ENCODE data around the gene FNDC3B. TPM values are rescaled to one million over a fixed set of nuclear protein-coding genes. Genes with fewer than 3 reads are reported as not detected.

Gene FNDC3B
- total RNA-seq, 1 donor from 2014 or later, result 9.3 TPM

DNA sequence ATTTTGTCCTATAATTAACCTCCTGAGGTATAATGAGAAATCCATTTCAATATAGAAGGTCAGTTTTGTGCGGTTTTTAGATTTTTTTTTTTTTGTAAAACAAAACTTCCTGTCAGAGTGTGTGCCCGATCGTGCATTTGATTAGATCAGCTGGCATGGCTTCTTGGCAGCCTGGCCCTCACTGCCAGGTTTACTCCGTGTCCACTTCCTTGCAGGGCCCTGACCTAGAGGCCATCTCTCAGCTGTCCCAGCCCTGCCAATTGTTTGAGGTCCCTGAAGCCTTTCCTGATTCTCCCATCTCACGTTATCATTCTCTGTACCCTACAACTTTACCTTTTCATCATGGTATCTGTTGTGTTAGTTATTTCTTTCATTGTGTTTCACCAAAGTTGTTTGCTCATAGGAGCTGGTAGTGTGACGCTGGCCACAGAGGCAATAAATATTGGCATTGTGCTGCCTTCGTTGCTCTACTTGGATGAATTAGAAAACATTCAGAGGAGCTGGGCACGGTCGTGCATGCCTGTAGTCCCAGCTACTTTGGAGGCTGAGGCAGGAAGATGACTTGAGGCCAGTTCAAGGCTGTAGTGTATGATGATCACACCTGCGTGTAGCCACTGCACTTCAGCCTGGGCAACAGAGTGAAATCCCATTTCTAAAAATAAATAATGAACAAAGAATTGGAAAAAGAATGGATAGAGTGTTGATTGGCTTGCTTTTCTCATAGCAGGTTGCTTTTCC is 206.9 kb downstream of the FNDC3B start:
- Mint-ChIP-seq H3K27me3 (no peaks in the 10 kb centered on the region), H3K9me3 (peaks cover 15% of the 10 kb centered on the region), H3K27ac (no peak overlapping the region), H3K36me3 (ENCODE audit: low read depth) (peaks cover 6% of the 10 kb centered on the region), H3K4me1 (no peaks in the 10 kb centered on the region), H3K4me3 (no peak overlapping the region)
- ATAC-seq (ENCODE audit: low read depth) (no peak), DNase-seq (no peak)
- intact Hi-C loops (cut with micrococcal nuclease), result no loop called here
- ChIA-PET POLR2A (no interaction called here), CTCF (no interaction called here)
- TF ChIP-seq, protein P1, sequence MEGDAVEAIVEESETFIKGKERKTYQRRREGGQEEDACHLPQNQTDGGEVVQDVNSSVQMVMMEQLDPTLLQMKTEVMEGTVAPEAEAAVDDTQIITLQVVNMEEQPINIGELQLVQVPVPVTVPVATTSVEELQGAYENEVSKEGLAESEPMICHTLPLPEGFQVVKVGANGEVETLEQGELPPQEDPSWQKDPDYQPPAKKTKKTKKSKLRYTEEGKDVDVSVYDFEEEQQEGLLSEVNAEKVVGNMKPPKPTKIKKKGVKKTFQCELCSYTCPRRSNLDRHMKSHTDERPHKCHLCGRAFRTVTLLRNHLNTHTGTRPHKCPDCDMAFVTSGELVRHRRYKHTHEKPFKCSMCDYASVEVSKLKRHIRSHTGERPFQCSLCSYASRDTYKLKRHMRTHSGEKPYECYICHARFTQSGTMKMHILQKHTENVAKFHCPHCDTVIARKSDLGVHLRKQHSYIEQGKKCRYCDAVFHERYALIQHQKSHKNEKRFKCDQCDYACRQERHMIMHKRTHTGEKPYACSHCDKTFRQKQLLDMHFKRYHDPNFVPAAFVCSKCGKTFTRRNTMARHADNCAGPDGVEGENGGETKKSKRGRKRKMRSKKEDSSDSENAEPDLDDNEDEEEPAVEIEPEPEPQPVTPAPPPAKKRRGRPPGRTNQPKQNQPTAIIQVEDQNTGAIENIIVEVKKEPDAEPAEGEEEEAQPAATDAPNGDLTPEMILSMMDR (IDR thresholded peaks at IDR 0.05), result no peak

DNA sequence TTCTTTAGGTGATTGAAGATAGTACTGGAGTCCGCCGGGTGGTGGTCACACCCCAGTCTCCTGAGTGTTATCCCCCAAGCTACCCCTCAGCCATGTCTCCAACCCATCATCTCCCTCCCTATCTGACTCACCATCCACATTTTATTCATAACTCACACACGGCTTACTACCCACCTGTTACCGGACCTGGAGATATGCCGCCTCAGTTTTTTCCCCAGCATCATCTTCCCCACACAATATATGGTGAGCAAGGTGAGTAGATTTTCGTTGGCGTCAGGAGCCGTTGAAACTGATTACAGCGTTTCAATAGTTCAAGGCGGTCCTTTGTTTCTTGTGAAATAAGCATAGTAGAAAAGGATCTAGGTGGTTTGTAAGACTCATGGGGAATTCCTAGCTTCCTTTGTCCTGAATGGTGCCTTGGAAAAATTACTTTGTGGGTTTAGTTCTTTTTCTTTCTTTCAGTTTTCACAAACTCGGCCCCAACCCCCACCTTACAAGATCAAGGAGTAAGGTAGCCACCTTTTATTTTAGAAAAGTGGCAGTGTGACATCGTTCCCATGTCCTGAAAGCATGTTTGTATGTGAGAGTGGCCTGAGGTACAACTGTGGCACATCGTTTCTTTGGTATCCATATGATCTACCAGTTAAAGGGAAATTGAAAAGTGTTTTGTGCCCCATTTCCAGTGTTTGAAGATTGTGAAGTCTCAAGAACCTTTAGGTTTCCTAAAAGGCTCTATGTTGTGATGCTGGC is 208.3 kb downstream of the FNDC3B start:
- TF ChIP-seq, protein P1 (IDR thresholded peaks at IDR 0.05), result no peak
- Mint-ChIP-seq H3K27me3 (no peaks in the 10 kb centered on the region), H3K4me1 (no peaks in the 10 kb centered on the region), H3K9me3 (peaks cover 8% of the 10 kb centered on the region), H3K27ac (no peak overlapping the region), H3K4me3 (no peak overlapping the region), H3K36me3 (ENCODE audit: low read depth) (peaks cover 7% of the 10 kb centered on the region)
- POLR2A ChIA-PET, result no interaction called here
- CTCF ChIA-PET, result no interaction called here
- DNase-seq (no peak), ATAC-seq (ENCODE audit: low read depth) (no peak)
- intact Hi-C loops (cut with micrococcal nuclease), result no loop called here

DNA sequence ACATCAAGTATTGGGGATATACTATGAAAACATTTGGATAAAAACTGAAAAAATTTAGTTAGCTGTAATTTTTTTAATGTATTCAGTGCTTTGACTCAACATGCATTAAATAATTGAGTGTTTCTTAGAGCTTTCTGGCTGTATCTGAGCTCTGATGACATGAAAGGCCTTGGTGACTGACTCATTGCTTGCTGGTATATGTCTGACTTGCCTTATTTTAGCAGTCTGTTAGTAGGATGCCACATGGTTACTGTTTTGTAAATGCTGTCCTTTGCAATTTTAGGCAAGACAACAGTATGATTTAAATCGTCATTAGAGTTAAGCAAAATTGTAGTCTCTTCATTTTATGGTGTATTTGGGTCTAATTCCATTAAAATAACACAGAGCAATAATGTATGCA is 209.7 kb downstream of the FNDC3B start:
- H3K27me3 Mint-ChIP-seq, result no peaks in the 10 kb centered on the region
- ChIA-PET POLR2A (no interaction called here), CTCF (no interaction called here)
- ATAC-seq (ENCODE audit: low read depth) (no peak), DNase-seq (no peak)
- H3K4me1 Mint-ChIP-seq, result no peaks in the 10 kb centered on the region
- H3K27ac Mint-ChIP-seq, result no peak overlapping the region
- intact Hi-C loops (cut with micrococcal nuclease), result no loop called here
- peaks cover 4% of the 10 kb centered on the region for H3K36me3 Mint-ChIP-seq (ENCODE audit: low read depth)
- H3K9me3 Mint-ChIP-seq, result no peaks in the 10 kb centered on the region
- TF ChIP-seq, protein P1 (IDR thresholded peaks at IDR 0.05), result no peak
- H3K4me3 Mint-ChIP-seq, result no peak overlapping the region

DNA sequence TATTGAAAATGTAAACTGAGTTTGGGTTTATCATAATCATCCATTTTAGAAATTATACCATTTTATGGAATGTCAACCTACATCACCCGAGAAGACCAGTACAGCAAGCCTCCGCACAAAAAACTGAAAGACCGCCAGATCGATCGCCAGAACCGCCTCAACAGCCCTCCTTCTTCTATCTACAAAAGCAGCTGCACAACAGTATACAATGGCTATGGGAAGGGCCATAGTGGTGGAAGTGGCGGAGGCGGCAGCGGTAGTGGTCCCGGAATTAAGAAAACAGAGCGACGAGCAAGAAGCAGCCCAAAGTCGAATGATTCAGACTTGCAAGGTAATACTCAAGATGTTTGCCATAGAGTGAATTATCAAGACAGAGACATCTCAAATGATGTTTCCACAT is 211.8 kb downstream of the FNDC3B start:
- Mint-ChIP-seq H3K9me3 (no peaks in the 10 kb centered on the region), H3K36me3 (ENCODE audit: low read depth) (peaks cover 4% of the 10 kb centered on the region), H3K27me3 (no peaks in the 10 kb centered on the region), H3K27ac (no peak overlapping the region), H3K4me1 (no peaks in the 10 kb centered on the region), H3K4me3 (no peak overlapping the region)
- TF ChIP-seq, protein P1 (IDR thresholded peaks at IDR 0.05), result no peak
- ATAC-seq (ENCODE audit: low read depth) (no peak), DNase-seq (no peak)
- intact Hi-C loops (cut with micrococcal nuclease), result no loop called here
- ChIA-PET POLR2A (no interaction called here), CTCF (no interaction called here)

DNA sequence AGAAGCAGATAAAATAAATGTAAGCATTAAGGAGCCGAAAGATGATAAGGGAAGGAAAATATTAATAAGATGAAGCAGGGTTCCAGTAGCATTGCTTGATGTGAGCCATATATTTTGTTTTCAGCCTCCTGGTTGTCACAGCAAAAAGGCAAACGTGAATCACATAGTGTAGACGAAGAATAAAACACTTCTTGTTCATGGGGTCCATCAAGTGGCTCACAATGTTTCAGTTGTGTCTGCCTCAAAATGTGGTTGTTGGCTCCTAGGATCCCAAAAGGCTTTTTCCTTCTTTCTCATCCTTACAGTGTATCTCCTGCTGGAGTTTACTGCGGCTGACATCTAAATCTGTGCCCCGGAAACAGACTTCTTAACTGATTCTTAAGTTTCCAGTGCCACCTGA is 213.8 kb downstream of the FNDC3B start:
- ChIA-PET POLR2A (no interaction called here), CTCF (no interaction called here)
- no peaks in the 10 kb centered on the region for H3K4me1 Mint-ChIP-seq
- DNase-seq, result no peak
- intact Hi-C loops (cut with micrococcal nuclease), result no loop called here
- H3K9me3 Mint-ChIP-seq, result no peaks in the 10 kb centered on the region
- H3K36me3 Mint-ChIP-seq (ENCODE audit: low read depth), result peaks cover 4% of the 10 kb centered on the region
- H3K27me3 Mint-ChIP-seq, result no peaks in the 10 kb centered on the region
- no peak overlapping the region for H3K27ac Mint-ChIP-seq
- H3K4me3 Mint-ChIP-seq, result no peak overlapping the region
- no peak for ATAC-seq (ENCODE audit: low read depth)
- TF ChIP-seq, protein P1 (IDR thresholded peaks at IDR 0.05), result no peak
